ENCODE measurements around the gene COA7. TPM values are rescaled to one million over a fixed set of nuclear protein-coding genes. Genes with fewer than 3 reads are reported as not detected.

COA7 gene
- total RNA-seq, 3 donors from 2014 or later (not counting 1 experiment from before 2014, with no cell fraction given), result 1.8 to 4.7 (median 3.9) TPM

DNA sequence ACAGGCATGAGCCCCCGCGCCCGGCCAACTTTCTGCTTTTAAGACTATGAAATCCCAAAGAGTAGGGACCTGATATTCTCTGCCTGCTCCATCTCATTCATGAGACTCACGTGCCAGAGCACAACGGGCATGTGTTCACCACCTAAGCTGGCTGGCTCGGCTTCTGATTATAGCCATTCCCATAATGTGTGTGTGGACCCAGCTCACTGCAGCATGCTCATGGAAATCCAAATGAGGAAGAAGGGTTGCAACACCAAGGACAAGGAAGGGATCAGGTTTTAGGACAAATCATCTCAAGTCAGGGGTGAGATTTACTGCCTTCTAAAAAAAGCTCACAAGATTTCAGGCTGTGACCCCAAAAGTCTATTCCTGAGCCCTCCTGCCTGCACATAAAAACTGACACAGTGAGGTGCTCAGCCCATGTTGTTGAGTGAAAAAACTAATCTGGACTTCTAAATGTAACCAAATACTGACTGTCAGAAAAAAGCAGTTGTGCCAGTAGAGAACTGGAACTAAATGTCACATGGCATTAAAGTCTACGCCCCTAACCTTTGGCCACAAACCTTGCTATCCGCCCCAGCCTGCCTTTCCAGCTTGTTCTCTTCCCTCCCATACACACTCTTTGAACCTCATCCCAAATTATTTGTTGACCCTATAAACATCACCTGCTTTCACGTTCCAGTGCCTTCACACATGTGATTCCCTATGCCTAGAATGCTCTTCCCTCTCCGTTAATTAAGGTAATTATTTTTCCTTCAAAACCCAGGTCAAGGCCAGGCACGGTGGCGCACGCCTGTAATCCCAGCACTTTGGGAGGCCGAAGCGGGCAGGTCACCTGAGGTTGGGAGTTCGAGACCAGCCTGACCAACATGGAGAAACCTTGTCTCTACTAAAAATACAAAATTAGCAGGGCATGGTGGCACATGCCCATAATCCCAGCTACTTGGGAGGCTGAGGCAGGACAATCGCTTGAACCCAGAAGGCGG lies 9.1 kb upstream of the COA7 start:
- Histone ChIP-seq H3K36me3 (ENCODE audit: control insufficient read depth, insufficient read depth, low read length) (no peaks in the 10 kb centered on the region), H3K27me3 (ENCODE audit: control insufficient read depth, insufficient read depth, low read length) (no peaks in the 10 kb centered on the region), H3K27ac (ENCODE audit: low read length) (no peak overlapping the region), H3K9me3 (ENCODE audit: control insufficient read depth, insufficient read depth, low read length) (no peaks in the 10 kb centered on the region), H3K4me3 (ENCODE audit: low read length) (no peak overlapping the region), H3K4me1 (ENCODE audit: control insufficient read depth, insufficient read depth, low read length) (peaks cover 15% of the 10 kb centered on the region)
- Mint-ChIP-seq H3K9me3 (no peaks in the 10 kb centered on the region), H3K4me1 (peaks cover 9 to 18% of the 10 kb centered on the region in 2 donors), H3K4me3 (no peak overlapping the region), H3K36me3 (no peaks in the 10 kb centered on the region), H3K27me3 (ENCODE audit: low read depth in 2 of 2) (peaks cover 7 to 15% of the 10 kb centered on the region in 2 donors), H3K27ac (no peak overlapping the region)
- ATAC-seq, result no peak
- TF ChIP-seq, protein P1, sequence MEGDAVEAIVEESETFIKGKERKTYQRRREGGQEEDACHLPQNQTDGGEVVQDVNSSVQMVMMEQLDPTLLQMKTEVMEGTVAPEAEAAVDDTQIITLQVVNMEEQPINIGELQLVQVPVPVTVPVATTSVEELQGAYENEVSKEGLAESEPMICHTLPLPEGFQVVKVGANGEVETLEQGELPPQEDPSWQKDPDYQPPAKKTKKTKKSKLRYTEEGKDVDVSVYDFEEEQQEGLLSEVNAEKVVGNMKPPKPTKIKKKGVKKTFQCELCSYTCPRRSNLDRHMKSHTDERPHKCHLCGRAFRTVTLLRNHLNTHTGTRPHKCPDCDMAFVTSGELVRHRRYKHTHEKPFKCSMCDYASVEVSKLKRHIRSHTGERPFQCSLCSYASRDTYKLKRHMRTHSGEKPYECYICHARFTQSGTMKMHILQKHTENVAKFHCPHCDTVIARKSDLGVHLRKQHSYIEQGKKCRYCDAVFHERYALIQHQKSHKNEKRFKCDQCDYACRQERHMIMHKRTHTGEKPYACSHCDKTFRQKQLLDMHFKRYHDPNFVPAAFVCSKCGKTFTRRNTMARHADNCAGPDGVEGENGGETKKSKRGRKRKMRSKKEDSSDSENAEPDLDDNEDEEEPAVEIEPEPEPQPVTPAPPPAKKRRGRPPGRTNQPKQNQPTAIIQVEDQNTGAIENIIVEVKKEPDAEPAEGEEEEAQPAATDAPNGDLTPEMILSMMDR (IDR thresholded peaks at IDR 0.05), result no peak
- WGBS (ENCODE audit: insufficient coverage), result 89% methylated on average over 17 of the region's 18 CpGs
- DNase-seq, result no peak
- intact Hi-C loops (cut with micrococcal nuclease), result no loop called here

DNA sequence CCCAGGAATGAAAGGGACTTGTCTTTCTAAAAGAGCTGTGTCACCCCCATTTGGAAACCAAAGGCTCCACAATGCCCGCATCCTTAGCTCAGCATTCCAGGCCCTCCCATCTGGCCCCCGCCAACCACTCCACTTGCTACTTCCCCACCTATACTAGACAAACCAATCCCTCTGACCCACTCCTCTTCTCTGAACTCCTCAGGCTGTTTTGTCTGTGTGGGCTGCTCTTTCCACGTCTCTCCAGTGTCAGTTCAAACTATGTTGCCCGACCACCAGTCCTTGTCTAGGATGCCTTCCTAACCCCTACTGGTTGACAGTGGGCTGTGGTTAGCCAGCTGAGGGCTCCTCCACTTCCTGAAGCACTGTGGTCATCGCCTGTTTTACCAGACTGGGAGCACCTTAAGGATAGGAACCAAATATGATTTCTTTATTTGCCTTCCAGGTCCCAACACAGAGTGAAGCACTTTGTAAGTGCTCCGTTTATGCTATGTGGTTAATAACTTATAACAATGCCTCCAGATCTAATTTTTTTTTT lies 8.1 kb upstream of the COA7 start:
- TF ChIP-seq, protein P1 (IDR thresholded peaks at IDR 0.05), result no peak
- Mint-ChIP-seq H3K4me1 (peaks cover 9 to 18% of the 10 kb centered on the region in 2 donors), H3K4me3 (peak overlapping the region; percentile 4), H3K27ac (no peak overlapping the region), H3K36me3 (no peaks in the 10 kb centered on the region), H3K27me3 (ENCODE audit: low read depth in 2 of 2) (peaks cover 7 to 15% of the 10 kb centered on the region in 2 donors), H3K9me3 (no peaks in the 10 kb centered on the region)
- Histone ChIP-seq H3K4me1 (ENCODE audit: control insufficient read depth, insufficient read depth, low read length) (peaks cover 15% of the 10 kb centered on the region), H3K36me3 (ENCODE audit: control insufficient read depth, insufficient read depth, low read length) (no peaks in the 10 kb centered on the region), H3K27ac (ENCODE audit: low read length) (no peak overlapping the region), H3K27me3 (ENCODE audit: control insufficient read depth, insufficient read depth, low read length) (no peaks in the 10 kb centered on the region), H3K9me3 (ENCODE audit: control insufficient read depth, insufficient read depth, low read length) (no peaks in the 10 kb centered on the region), H3K4me3 (ENCODE audit: low read length) (no peak overlapping the region)
- WGBS (ENCODE audit: insufficient coverage), result 67% methylated on average over 5 of the region's 6 CpGs
- ATAC-seq, result no peak
- intact Hi-C loops (cut with micrococcal nuclease), result no loop called here
- DNase-seq, result no peak

DNA sequence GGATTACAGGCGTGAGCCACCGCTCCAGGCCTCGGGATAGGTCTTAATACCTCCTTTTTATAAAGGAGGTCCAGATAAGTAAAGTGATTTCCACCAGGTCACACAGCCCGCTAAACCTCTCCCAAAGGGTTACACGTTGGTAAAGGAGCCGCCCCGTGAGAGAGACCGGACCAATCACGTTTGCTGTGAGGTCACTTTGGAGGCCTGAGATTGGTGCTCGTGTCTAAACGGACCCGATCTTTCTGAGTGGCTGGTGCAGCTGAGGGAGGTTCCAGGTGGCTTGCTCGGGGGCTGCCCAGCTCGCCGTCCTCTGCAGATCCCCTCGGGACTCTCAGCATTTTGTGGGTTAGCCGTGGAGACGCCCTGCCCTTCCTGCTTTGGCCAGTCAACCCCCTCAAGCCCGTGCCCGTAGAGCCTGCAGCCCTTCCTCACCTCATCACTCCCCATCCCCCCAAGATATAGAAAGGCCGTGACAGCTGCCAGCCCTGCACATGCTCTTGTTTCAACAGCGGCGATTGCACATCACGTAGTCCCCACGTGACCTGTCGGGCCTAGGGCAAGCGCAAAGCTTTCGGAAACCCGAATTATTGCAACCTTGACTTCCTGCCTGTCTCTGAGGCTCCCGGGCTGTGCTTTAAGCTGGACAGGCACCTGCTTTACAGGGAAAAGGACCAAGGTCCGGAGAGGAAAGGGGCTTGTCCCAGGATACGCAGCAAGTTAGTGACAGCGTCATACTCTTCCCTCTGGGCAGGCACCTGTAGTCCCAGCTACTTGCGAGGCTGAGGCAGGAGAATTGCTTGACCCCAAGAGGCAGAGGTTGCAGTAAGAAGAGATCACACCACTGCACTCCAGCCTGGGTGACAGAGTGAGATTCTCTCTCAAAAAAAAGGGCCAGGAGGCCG lies 5.0 kb upstream of the COA7 start:
- peak overlapping the region; percentile 90 for H3K27ac ChIP-seq (ENCODE audit: low read length)
- peak overlapping the region; percentile 97 to 98 for H3K27ac Mint-ChIP-seq
- ATAC-seq, result peak; percentile 91 to 96 (median 93)
- DNase-seq, result peak; percentile 76 to 91
- no peaks in the 10 kb centered on the region for H3K36me3 Mint-ChIP-seq
- intact Hi-C loops (cut with micrococcal nuclease), result no loop called here
- peaks cover 20% of the 10 kb centered on the region for H3K4me1 ChIP-seq (ENCODE audit: control insufficient read depth, insufficient read depth, low read length)
- H3K9me3 ChIP-seq (ENCODE audit: control insufficient read depth, insufficient read depth, low read length), result no peaks in the 10 kb centered on the region
- H3K27me3 ChIP-seq (ENCODE audit: control insufficient read depth, insufficient read depth, low read length), result no peaks in the 10 kb centered on the region
- TF ChIP-seq, protein P1 (IDR thresholded peaks at IDR 0.05), result no peak
- H3K36me3 ChIP-seq (ENCODE audit: control insufficient read depth, insufficient read depth, low read length), result no peaks in the 10 kb centered on the region
- H3K9me3 Mint-ChIP-seq, result no peaks in the 10 kb centered on the region
- H3K4me3 Mint-ChIP-seq, result peak overlapping the region; percentile 95
- H3K4me1 Mint-ChIP-seq, result peaks cover 15 to 25% of the 10 kb centered on the region in 2 donors
- peaks cover 2 to 13% of the 10 kb centered on the region in 2 donors for H3K27me3 Mint-ChIP-seq (ENCODE audit: low read depth in 2 of 2)
- H3K4me3 ChIP-seq (ENCODE audit: low read length), result peak overlapping the region; percentile 43
- 7% methylated on average over 35 of the region's 35 CpGs for WGBS (ENCODE audit: insufficient coverage)
